ENCODE measurements around the gene UBE2R2.
"Not testable (repeated sequence)": the region's sequence is repeated elsewhere in the genome, so short reads cannot be mapped to it uniquely, and the experiment has no call there.

The UBE2R2 gene, protein sequence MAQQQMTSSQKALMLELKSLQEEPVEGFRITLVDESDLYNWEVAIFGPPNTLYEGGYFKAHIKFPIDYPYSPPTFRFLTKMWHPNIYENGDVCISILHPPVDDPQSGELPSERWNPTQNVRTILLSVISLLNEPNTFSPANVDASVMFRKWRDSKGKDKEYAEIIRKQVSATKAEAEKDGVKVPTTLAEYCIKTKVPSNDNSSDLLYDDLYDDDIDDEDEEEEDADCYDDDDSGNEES

DNA sequence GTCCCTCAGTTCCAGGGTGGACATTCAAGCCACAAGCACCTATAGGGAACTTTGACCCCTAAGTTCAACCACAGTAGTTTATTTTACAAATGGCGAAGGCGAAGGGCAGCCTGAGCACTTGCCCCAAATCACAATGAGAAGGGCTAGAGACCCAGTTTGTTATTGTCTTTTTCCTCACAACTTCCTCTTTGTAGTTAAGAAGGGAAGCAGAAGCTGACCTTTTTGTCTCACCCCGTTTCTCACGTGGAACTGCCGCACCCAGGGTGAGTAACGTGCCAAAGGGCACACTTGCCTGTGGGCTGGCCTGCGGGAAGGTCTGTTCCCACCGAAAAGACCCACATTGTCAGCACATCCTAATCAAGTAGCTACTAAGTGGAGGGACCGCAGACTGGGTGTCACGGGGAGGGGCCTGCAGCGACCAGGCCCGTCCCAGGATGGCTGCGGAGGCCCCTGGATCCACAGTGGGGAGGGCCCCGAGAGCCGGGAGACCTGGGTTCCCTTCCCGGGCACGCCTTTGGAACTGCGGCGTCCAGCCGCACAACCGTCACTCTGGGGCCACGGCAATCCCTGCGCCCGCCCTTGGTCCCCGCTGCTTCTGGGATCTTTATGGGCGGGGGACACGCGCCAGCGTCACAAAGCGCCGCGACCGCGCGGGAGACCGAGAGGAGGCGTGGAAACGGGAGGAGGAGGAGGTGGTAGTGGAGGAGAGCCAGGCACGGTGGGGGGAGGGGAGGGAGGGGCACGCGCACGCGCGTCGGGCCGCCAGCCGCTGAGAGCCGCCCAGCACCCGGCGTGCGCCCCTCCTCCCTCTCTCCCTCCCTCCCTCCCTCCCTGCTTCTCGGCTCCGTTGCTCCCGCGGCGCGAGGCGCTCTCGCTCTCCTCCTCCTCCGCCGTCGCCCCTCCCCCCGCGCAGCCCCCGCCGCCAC is at the start of gene UBE2R2:
Gene UBE2R2 (plus strand): TSS at position 834 of the 926 bp plus-strand sequence. CDS start 598 bp downstream, outside the sequence.
- DNase-seq: peak; percentile 91

DNA sequence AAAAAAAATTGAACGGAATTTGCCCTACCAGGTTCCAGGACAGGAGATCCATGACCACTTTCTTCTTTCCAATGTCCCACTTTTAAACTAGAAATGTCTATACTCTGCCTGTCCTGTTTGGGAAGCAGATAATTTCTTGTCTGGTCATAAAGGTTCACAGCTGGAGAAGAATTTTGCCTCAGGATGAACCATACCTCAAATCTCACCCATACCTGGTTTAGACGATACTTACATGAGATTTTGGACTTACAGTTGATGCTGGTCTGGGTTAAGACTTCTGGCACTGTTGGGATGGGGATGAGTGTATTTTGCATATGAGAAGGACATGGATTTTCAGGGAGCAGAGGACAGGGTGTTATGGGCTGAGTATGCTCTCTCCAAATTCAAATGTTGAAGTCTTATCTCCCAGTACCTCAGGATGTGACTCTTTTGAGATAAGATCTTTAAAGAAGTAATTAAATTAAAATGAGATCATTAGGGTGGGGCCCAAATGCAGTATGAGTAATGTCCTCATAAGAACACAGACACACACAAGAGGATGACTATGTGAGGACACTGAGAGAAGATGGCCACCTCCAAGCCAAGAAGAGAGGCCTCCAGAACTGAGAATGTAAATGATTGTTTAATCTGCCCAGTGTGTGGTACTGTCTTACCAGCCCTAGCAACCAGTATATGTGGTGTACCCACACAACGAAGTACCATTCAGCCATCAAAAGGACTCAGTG is 46.6 kb upstream of the UBE2R2 start:
- not testable (repeated sequence) for DNase-seq

DNA sequence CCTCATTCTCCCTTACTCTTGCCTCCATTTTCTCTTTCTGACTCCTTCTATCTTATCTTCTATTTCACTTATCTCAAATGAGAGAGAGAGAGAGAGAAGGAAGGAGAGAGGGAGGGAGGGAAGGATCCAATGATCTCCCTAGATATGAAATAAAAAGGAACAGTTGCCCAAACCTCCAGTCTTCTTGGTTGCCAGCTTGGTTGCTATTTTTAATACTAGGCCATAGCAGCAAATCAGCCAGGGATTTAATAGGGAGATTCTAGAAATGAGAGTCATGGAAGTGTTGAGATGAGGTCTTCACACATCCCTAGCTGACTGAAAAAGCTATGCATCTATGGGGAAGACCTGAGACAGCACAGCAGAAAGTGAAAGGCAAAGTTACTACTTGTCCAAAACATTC is 43.8 kb upstream of the UBE2R2 start:
- DNase-seq: not testable (repeated sequence)

DNA sequence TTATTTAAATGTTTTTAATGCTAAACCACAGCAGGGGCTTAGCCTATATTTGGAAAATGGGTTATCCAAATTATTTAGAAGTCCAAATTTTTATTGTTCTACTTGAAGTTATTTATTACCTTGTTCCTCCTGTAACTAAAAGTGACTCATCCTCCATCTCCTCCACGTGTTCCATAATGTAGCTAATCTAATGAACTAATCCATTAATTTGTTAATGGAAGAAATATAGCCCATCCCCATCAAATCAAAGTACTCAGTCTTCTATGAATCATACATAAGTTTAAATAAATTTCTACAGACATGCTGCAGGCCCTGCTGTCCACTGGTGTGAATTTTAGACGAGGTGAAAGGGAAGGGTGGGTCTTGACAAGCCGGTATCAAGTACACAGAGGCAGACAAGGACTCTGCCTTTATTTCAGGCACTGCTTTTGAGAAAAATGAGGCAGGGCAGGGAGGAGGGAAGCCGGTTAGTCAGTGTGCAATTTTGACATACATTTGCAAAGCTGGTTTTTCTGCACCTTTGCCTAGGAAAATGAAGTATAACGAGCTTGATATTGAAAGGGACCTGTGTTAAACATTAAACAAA is 42.8 kb upstream of the UBE2R2 start:
- DNase-seq: not testable (repeated sequence)

DNA sequence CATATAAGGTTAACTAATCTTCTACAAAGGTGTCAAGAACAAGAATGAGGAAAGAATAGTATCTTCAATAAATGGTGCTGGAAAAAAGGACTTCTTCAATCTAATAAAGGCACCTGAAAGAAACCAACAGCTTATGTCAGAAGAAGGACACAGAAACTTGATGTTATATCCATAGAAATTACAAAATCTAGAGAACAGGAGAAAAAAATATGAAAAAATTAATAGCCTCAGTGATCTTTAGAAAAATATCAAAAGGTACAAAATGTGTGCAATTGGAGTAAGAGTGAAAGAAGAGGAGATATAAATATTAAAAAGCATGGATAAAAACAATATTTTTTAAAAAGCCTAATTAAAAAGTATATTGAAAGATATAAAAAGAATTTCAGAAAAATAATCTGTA is 40.4 kb upstream of the UBE2R2 start:
- no peak for DNase-seq

DNA sequence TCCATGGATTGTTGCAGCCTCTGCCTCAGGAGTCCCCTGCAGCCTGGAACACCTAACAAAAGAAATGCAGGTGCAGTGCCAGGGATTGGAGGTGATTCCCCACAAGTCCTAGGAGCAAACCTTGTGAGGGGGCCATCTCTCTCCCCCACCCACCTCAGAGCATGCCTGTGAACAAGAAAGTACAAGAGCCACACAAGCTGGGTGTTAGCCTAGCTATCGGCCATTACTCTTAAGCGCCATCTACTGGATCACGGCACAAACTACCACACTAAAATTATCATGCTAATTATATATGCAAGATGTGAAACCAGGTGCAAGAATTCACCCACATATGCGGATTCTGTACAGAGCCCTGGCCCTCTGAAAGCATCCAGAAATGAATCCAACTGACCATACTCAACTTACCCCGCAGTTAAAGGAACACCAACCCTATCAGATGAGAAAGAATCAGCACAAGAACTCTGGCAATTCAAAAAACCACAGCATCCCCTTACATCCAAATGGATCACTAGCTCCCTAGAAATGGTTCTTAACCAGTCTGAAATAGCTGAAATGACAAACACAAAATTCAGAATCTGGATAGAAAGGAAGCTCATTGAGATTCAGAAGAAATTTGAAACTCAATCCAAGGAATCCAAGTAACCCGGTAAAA is 38.1 kb upstream of the UBE2R2 start:
- peak; percentile 11 for DNase-seq

DNA sequence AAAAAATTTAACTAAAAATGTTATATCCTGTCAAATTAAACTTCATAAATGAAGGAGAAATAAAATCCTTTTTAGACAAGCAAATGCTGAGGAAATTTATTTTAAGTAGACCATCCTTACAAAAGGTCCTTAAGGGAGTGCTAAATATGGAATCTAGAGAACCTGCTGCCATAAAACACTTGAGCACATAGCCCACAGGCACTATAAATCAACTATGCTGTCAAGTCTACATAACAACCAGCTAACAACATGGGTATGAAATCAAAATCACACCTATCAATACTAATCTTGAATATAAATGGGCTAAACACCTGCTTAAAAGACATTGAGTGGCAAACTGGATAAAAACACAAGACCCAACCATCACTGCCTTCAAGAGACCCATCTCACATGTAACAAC is 36.7 kb upstream of the UBE2R2 start:
- DNase-seq: no peak

DNA sequence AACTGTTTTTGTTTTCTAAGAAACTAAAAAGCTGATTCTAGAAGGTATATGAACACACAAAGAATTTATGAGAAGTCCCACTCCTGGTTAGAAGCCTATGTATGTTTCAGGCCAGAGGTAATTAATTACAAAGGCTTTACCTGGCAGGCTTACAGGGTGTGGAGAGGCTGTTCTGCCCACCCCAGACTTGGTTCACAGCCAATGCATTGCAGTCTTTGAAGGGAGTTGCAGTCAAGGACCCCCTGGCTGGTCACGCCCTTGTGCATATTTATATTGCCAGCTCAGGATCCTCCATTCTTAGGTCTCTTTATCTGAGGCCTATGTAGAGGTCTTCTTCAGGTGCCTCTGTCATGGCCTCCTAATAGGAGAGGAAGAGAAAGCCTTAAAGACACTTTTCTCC is 35.2 kb upstream of the UBE2R2 start:
- DNase-seq: no peak

DNA sequence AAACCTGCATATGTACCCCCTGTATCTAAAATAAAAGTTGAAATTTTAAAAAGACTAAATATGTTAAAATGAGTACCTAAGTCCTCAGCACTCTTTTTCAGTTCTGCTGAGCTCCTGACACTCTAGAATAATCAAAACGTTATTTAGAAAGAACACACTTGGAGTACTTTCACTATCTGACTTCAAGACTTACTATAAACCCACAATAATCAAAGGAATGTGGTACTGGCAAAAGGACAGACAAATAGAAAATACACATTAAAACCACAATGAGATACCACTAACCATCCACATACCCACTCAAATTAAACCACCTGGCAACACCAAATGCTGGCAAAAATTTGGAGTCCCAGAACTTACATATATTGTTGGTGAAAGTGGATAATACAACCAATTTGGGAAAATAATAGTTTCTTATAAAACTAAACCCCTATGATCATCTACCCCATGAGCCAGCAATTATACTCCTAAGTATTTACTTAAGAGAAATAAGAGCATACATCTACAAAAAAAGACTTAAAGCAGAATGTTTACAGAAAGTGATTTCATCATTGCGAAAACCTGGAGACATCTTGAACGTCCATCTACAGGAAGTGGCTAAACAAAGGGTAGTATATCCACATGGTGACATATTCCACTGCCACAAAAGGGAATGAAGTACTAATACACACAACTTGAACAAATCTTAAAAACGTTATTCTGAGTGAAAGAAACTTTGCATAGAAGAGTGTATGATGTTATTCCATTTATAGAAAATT is 34.4 kb upstream of the UBE2R2 start:
- no peak for DNase-seq

DNA sequence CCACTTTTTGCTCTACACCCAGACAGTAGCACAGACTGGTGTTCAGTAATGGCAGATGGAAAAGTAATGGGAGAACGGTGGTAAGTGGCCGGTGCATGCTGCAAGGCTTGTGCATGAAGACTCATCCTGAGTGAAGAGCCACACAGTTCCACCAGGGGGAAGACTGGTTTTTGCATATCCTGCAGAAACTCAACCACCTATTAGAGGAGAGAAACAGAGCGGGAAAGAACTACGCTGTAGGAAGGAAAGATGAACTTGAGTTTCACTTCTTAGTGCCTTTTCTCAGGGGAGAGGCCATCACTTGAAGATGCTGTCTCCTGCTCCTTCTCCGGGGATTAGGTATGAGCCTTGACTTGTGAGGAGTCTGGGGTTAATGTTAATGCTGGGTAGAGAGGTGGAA is 31.0 kb upstream of the UBE2R2 start:
- DNase-seq: no peak

DNA sequence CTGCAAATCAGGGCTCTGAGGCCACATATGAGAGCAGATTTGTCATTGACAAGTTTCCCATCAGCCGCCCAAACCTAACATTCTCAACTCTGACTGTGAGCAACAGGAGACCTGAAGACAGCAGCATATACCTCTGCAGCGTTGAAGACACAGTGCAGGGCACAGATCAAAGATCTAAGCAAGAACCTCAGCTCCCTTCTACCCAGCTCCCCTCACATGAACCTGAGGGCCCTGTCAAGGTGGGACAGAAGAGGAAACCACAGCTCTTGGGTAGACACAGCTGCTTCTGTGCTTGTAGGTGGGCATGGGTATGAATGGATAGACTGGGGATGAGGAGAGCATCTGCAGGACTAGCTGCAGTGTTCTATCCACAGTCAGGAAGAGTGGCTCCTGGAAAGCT is 30.3 kb upstream of the UBE2R2 start:
- DNase-seq: no peak

DNA sequence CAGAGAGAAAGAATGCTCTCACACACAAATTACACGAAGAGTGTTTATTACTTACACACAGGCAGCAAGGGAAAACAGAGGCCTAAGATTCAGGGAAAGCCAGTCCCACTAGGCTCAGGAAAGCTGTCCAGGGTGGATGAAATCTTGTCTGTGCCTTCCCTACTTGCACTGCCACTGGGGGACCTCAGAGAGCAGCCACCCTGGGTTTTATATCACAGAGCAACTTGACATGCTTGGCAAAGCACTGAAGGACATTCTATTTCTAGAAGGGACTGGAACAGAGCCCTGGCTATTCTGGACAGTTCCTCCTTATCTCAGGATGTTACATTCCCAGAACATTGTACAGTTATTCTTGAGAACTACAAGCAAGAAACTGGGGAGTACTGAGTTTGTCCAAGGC is 29.1 kb upstream of the UBE2R2 start:
- DNase-seq: no peak

DNA sequence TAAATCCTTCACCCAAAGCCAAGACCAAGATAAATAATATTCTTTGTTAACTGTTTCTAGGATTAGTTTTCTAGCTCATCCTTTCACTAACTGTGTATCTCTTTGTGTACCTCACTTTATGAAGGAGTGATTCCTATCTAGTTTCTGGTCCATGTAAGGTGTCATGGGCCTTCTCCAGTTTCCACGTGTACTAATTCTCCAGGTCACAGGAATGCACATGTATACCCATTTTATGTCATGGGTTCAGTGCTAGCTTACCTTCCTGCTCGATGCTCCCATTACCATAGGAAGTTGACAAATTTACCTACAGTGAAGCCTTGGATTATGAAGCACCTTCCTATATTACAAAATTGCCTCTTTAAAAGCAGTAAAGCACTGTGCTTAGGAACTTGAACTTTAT is 27.5 kb upstream of the UBE2R2 start:
- DNase-seq: not testable (repeated sequence)

DNA sequence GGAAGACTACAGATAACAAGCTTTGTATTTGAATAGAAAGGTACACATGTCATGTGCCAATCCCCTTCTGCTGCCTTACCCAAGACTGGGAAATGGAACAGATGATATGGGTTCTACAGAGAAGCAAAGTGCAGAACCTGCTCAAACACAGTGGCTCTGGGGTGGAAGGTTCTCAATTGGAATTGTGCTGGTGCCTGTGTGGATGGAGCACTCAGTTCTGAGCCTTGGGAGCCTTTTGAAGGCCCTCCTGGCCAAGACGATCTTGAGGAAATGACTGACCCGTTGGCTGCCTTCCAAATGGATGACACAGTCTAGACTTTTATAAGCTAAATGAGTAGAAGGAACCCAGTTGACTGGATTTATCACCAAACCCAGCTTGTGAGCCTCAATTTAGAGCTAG is 25.8 kb upstream of the UBE2R2 start:
- DNase-seq: no peak

DNA sequence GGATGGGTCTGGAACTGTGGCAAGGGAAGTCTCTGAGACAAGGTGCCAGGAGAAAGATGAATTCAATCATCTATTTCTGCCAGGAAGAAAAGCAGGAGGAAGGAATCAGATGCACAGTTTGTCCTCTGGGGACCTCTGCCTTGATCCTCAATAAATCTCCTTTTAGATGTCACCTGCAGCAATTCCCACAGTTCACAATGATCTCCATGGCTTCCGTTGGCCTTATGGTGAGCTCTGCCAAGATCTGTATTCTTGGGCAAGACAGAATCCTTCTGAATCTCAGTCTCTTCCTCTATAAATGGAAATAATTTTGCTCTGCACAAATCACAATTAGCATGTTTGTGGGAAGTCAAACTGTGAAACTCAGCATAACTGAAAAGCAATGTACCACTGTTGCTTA is 23.5 kb upstream of the UBE2R2 start:
- DNase-seq: not testable (repeated sequence)

DNA sequence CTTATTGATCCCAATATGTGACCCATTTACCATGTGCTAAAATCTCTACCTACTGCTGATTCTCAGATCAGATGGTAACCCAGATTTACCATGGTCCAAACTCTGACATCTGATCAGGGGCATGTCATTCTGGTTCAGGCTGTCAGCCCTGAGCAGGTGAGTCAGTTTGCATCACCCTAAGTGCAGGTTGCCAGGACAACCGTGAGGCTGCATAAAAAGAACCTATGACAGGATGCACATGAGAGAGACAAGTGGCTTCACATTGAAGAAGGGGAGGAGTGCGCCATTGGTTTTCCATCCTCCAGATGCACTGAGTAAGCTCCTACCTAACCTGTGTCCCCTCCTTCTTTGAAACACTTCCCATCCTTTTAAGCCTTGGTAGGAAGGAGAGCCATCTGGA is 22.4 kb upstream of the UBE2R2 start:
- no peak for DNase-seq

DNA sequence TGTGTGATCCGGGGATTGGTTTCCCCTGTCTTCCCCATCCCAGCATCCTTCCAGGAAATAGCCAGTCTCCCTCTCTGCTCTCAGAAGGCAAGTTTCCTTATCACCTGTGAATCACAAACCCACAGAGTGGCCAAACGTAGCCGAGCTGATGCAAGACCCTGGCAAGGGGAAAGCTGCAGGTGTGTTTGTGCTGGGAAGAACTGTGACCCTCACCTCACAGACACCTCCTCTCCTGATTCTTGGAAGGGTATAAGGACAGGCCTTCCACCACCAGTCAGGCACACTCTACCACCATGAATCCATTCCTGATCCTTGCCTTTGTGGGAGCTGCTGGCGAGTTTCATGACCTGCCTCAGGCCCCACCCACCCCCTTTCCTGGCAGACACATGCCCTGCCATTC is 21.7 kb upstream of the UBE2R2 start, which contains the start of gene PRSS3:
Gene PRSS3 (plus strand): TSS at position 281 of the 400 bp plus-strand sequence. CDS start 13 bp downstream, at position 294.
- no peak for DNase-seq

DNA sequence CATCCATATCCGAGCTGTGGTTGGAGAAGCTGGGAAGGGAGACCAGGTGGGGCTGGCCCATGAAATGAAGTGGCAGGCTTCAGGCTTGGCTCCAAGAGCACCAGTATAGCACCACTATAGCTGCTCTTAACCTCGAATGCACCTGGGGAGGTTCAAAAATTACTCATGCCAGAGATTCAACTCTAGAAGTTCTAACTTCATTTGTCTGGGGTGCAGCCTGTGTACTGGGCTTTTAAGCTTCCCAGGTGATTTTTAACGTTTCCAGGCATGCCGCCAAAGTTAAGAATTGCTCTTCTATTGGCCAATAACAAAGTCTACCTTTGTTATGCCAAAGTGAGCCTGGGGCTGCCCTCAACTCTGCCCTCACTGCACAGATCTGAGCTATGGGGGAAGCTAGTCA is 21.1 kb upstream of the UBE2R2 start:
- no peak for DNase-seq

DNA sequence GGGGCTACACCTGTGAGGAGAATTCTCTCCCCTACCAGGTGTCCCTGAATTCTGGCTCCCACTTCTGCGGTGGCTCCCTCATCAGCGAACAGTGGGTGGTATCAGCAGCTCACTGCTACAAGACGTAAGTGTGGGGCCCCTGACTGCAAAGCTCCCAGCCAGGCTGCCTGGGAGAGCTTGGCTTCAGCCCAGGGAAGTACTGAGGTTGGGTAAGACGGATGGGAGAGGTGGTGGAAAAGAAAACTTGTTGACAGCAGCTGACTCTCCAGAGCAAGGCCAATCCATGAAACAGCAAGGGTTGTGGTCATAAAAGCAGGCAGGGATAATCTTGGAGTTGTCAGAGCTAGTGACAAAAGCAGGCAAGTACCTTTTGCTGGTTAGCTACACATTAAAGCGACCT is 20.3 kb upstream of the UBE2R2 start:
- not testable (repeated sequence) for DNase-seq

DNA sequence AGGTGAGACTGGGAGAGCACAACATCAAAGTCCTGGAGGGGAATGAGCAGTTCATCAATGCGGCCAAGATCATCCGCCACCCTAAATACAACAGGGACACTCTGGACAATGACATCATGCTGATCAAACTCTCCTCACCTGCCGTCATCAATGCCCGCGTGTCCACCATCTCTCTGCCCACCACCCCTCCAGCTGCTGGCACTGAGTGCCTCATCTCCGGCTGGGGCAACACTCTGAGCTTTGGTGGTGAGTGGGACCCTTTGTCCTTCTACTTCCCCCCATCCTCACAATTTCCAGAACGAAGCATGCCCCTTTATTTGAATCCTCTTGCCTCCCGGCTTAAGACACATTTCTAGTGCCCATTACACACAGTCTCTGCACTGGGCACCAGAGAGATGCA is 19.1 kb upstream of the UBE2R2 start:
- no peak for DNase-seq

DNA sequence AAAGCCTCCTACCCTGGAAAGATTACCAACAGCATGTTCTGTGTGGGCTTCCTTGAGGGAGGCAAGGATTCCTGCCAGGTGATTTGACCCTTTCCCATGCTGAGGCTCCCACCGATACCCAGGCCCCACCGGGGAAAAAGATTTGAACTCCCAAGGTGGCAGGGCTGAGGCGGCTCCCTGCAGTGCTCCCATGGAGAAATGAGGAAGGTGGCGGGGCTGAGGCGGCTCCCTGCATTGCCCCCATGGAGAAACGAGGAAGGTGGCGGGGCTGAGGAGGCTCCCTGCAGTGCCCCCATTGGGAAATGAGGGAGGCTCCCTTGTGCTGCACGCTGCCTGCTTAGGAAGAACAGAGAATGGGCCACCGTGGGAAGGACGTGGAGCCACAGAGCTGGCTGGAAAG is 18.4 kb upstream of the UBE2R2 start:
- no peak for DNase-seq

Data from stimulated activated CD4-positive, alpha-beta T cell treated with anti-CD3 and anti-CD28 coated beads, Interleukin-4, amount 100 ng/mL, for 1 hour (primary cell).